NCI-H2081 treated with DMSO at 0.1 percent for 48 hours (cell line): Measurements from ENCODE around the gene CXCL5.
"Not testable (repeated sequence)": the region's sequence is repeated elsewhere in the genome, so short reads cannot be mapped to it uniquely, and the experiment has no call there.

Experiments
- DNase-seq: peaks from one replicate; lab custom pipeline; 2025; lab: John Stamatoyannopoulos, UW

The CXCL5 gene

DNA sequence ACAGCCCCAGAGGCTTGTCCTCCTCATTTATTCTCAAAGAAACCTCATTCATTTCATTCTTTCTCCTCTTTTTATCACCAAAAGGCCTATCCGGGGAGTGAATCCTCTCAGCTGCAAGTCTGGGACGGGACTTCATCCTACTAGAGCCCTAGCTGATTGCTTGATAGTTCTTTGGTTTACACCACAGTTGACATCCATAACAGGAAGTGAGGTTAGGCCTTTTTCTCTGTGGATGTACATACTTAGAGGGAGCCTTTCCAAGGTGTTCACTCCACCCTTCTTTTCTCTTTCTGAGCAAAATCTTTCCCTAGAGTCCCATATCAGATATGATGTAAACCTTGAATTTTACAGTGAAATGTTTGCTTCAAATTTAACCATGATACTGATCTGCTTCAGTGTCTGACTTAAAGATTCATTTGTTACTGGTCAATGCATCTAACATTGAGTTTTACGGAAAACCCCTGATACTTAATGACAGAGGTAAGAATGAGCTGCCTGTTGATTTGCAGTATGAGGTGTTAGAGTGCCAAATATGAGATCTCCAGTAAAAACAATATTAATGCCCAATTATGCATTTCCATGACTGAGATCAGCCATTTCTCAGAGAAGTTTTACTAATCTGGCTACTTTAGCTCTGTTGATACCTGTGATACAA, 16.8 kb upstream of the CXCL5 start:
- DNase-seq, result no peak

DNA sequence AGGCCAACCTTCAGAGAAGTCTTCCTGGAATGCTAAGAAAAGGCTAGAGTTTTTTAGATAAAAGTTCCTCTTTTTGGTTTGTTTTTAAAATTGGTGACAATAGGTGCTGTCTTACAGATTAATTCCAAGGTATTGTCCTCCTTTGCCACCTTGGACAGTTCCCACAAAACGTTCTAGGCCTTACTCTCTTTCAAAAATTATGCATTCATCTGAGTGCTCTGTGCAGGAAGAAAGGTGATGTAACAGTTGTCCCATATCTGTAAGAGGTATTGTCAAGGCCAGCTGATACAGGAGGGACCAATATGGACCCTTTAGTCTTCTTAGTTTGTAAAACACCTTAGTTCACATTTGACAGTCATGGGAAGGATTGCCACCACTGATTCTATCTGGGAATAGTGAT, 15.9 kb upstream of the CXCL5 start:
- no peak for DNase-seq

DNA sequence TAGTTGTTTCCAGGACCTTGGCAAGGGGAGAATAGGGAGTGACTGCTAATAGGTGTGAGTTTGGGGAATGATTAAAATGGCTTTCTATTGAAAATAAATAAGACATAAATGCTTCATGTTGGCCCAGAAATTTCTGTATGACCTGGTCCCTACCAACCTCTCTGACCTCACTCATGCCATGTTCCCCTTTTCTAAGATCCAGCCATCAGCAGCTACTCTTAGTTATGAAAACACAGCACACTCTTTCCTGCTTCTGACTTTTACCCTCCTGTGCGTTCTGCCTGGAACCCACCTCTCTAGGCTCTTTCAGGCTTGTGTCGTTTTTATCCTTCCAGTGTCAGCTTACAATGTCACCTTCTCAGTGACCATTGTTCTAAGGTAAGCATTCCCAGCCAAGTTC, 14.8 kb upstream of the CXCL5 start:
- no peak for DNase-seq

DNA sequence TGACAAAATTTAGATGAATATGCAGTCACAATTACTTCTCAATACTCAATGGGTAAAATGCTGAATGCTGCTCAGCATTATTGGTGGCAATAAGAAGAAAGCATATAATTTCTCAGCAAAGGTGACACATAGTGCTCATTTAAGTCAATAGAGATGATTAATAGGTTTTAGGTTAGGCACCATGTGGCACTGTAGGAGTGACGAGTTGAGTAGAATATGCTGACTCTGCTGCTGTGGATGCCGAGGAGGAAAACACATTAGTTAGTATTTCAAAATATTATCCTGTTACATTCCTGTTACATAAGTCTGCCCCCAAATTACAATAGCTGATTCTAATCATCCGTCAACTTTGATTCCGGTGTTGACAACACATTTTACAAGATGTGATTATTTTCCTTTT, 13.7 kb upstream of the CXCL5 start:
- DNase-seq, result no peak

DNA sequence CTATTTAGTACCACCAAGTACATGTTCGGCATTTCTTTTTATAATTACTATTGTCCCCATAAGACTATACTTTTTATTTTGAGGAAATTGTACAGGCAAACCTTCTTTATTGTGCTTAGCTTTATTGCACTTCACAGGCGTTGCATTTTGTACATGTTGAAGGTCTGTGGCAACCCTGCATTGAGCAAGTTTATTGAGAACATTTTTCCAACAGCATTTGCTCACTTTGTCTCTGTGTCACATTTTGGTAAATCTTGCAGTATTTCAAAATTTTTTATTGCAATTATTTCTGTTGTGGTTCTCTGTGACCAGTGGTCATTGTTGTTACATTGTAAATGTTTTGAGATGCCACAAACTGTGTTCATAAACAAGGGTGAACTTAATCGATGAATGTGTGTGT, 10.8 kb upstream of the CXCL5 start:
- DNase-seq, result no peak

DNA sequence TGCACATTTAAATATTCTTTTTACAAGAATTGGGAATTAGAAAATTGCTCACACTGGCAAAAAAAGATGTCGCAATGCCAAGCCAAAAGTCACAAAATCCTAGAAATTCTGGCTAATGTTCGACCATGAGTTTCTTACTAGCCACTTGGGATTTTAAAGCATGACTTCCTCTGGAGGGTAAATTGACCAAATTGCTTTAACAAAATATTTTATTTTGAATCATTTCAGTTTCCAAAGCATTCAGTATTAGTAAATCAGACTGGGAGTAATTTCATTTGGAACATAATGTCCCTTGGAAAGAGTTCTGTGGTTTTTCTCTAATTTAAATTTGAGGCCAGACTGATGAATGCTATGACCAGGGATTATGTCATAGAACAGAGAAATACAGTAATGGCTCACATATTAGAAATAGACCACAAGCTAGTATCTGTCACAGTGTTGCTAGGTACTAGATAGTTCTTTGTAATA, 7.6 kb upstream of the CXCL5 start:
- DNase-seq, result no peak

DNA sequence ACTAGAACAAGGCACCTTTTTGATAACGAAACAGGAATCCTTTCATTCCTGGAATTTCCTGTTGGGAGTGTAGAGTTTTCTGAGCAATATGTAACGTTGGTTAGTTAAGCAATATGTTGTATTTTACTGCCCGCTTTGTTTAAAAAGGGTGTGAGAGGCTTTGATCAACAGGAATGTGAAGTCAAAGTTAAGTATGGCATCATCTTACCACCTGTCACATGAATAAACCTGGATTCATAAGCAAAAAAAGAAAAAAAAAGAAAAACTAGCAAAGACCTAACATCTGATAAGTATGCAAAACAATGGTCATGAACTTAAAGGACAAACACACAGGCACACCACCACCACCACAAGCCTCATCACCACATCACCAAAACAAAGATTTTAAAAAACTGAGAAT, 7.1 kb upstream of the CXCL5 start:
- no peak for DNase-seq

DNA sequence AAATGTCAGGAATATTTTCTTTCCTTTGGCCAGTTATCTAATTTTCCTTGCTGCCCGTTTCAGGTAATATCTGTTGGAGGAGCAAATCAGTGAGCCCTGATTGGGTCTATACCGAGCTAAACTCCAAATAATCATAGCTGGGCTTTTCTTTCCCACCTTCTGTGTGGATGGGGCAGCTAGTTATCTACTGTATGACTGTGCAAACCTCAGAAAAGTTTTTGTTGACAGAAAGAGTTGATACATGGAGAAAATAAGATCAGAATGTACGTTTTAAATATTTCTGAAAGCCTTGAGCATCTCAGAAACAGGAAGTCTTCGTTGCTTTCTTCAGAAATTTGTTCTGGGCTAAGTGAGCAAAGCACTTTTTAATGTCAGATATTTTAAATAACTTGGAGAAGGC, 6.2 kb upstream of the CXCL5 start:
- no peak for DNase-seq

DNA sequence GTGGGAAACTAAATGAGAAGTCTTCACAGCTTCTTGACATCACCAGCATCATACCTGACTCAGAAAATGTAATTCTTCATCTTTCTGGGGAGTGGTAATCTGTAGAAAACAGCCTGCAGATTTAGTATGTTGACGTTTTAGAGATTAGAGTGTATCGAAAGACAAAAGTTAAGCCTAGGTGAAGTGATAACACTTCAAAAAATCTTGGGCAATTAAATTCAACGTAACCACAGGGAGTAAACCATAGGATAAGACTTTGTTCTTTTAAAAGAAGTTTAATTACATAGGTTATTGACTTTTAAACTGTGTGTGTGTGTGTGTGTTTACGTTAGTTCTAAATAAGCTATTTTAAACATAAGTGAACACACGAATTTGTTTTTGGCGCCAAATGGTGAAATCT, 1.8 kb upstream of the CXCL5 start:
- no peak for DNase-seq

DNA sequence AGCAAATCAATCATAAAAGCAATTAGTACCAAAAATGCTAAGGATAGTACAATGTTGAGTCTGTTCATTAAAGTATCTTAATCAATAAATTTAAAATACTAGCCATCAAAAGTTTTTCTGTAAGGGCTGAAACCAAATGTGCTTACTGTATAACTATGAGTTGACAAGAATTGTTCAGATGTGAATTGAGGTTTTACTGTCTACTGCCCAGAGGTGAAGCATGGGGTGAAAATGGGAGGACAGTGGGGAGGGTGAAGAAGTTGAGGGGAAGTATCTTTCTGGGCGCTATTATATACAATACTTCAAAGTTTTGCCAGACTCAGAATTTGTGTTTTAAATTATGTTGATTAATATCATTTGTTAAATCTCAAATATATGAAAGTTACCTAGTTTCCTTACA, 6.4 kb downstream of the CXCL5 start:
- DNase-seq, result no peak

DNA sequence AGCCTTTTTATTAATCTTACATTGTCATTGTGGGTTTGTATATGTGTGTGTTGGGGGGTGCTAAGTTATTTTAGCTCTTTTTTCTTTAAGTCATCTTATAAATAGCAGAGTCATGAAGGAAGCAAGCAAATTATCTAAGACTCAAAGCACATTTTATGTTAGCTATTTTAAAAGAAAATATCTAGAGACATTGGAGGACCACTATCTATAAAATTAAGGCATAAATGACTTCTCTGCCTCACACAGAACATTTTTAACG, 6.8 kb downstream of the CXCL5 start:
- DNase-seq, result no peak

DNA sequence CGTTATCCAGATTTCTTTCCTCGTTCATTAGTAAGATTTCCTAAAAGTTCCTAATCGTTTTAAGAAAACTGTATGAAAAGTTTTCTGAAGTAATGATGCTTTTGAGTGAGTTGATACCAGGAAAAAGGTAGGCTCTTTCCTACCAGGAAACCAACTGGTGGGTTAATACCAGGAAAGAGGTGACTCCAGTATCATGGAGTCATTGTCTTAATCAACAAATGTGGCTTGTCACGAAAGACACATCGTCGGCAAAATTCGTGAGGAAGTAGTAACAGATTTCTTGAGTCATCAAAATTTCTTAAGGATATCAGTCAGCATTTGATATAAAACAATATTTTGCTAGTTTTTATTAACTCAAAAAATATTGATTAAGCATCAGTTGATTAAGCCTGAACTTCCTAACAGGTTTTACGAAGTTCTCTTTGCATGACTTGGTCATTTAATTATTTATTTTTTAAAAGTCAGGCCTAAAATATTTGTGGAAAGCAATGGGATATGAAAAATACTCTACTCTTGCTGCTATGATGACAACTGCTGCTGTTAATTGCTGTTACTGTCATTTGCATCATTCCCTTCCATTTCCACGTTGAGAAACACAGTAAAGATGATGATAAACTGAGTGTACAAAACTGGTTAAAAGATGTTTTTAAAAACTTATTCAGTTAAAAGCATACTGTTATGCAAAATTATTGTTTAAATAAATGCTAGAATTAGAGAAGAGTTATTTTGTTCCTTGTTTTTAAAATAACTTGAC, 7.3 kb downstream of the CXCL5 start:
- no peak for DNase-seq

DNA sequence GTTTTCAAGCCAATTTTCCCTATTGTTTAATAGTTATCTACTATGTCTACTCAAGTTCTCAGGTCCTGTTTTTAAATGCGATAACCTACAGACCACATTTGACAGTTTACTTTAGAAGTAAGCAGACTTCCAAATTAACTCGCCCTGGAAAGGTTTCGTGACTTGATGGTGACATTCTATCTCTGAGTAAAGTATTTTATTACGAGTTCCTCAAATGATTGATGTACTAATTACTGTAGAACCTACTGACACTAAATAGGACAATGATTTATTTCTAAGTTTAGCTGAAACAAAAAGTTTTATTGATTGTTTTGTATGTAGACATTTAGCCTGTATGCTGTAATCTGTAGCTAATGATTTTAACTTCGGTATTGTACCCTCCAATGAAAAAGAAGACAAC, 8.5 kb downstream of the CXCL5 start:
- no peak for DNase-seq

DNA sequence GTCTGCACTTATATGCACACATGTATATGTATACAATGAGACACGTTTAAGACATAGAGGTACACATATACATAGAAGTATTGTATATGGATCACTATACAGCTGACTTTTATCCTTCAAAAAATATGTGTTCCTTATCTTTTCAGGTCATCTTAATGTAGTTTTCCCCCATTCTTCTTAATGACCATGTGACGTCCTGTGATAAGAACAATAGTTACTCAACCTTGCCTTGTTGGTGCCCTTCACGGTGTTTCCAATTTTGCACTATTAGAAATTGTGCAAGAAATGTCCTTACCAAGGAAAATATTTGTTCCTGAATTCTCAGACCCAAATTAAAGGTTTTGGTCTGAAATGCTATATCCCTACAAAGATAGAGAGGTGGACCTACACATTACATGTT, 9.4 kb downstream of the CXCL5 start:
- DNase-seq, result no peak

DNA sequence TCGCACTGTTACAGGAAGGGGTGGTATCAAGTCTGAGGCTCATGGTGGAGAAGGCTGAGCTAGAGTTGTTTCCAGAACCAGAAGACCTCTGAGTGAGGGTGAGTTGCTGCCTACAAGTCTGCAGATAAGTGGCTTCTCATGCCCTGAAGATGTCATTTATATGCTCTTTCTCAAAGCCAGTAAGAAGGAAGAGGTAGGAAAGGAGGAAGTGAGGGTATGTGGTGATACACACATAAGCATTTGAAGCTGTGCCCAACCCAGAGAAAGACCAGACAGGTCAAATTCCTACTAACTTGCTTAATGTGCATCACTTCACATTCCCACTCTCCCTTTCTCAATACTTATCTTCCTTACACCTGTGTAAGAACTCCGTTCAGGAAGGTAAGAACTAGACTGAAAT, 10.4 kb downstream of the CXCL5 start, which contains the start of gene PPBP:
Gene PPBP, minus strand, starts transcription at position 130 of the 400 bp plus-strand sequence. Its CDS starts 87 bp downstream, at position 43.
- no peak for DNase-seq

DNA sequence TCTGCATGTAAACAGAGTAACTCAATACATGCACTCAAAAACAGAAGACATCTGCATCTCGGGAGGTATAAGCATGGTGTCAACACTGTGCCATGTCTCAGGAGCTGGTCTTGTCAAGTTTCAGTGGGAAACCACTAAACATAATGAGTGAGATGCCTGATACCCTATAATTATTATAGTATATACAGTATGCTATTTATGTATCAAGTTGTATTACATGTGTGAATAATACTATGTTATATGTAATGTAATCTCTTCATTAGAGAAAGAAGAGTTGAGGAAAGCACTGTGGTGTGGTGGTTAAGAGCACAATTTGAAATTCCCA, 13.0 kb downstream of the CXCL5 start:
- DNase-seq, result no peak

DNA sequence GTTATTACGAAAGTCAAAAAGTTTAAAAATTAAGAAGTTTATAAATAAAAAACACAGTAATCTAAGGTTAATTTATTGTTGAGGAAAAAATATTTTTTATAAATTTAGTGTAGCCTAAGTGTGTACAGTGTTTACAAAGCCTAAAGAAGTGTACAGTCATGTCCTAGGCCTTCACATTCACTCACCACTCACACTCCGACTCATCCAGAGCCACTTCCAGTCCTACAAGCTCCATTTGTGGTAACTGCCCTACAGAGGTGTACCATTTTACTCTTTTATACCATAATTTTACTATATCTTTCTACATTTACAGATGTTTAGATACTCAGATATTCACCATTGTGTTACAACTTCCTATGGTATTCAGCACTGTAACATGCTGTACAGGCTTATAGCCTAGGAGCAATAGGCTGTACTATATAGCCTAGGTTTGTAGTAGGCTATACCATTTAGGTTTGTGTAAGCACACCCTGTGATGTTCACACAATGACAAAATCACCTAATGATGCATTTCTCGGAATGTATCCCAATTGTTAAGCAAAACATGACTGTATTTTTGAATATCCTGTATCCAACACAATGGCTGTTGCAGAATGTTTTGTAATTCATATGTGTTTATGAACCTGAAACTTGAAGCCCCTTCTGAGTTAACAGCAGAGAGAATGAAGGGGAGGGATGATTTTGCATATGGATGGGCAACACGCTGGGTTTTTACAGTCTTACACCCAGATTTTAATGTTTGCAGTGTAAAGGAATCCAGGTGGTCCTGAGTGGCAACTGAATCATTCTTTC, 13.5 kb downstream of the CXCL5 start:
- DNase-seq, result no peak

DNA sequence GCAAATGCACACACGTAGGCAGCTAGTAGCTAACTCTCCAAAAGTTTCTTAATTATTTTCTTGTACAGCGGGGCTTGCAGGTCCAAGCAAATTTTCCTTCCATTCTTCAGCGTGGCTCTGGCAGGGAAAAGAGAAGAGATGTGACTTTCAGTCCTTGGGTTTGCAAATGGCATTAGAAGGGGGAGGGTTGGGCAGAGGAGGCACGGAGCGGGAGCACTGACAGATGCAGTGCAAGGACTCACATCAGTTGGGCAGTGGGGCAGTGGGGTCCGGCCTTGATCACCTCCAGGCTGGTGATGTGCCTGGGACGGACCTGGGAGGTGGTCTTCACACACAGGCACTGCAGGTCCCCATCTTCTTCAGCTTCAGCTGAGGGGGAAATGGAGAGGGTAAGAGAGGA, 17.3 kb downstream of the CXCL5 start:
- DNase-seq, result not testable (repeated sequence)

DNA sequence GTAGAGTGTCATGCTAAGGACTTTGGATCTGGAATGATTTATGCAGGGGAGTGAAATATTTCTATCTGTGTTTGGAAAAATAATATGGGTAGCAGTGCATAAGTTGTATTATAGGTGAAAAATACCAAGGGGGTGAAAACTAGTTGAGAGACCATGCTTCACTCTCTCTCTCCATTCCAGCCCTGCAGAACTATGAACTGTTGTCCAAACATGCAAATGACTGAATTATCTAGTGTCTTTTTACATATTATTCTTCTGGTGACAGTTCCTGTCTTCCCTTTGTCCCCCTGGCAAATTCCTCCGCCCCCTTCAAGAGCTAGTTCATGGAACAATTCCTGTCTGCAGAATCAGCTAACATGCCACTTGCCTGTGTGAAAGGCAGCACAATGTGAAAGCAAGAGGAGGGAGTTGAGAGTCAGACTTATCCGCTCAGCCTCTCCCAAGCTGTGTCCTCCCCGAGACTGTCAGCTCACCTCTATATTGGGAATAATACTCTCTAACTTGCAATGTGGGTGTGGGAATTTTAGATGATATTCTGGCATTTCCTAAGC, 19.0 kb downstream of the CXCL5 start:
- DNase-seq, result no peak

DNA sequence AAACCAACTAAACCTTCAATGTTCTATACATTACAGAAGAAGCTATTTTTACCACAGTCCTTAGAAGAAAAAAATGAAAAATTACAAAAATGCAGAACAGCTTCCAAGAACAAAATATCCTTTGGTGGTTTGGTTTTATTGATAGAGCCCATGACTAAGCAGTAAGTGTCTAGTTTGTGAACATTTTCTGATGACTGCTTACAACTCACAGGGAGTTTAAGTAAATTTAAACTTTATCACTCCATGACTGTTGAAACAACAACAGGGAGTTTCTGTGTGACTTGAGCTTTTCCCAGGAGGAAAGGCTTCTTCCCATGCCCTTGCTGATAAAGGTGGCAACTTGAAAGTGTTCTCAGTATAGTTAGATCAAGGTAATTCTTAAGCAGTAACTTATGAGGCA, 19.6 kb downstream of the CXCL5 start:
- DNase-seq, result no peak

DNA sequence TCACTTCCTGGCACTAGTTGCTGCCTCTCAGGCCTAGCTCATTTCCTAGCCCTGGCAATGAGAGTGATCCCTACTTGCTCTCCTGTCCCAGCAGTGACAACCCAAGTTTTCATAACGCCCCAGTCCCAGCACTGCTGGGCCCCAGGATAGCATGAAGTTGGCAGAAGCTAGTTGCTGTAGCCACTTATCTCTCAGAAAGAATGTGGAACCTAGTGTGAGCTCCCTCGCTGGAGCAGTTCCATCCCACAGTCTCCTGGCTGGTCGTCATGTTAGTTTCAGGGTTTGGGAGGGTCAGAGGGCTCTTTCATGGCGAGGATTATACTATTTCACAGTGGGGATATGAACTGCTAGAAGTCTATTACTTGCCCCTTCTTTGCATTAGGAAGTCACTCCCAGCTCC, 21.8 kb downstream of the CXCL5 start:
- no peak for DNase-seq

DNA sequence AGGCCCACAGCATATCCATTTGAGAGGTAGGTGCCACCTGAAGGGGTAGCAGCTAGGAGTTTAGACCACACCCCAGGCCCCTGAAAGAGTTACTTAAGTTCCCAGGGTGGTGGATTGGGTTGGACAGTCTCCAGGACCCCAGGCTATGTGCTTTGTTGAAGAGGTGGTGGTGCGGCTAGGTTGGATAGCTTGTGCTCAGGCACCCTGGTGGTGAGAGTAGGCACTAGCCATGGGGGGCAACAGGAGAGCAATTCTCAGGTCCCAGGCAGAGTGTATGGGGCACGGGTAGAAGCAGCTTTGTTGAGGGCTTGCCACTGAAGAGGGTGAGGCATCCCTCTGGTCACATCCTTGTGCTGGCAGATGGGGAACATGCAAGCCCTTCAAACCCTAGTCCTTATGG, 22.3 kb downstream of the CXCL5 start:
- DNase-seq, result no peak

DNA sequence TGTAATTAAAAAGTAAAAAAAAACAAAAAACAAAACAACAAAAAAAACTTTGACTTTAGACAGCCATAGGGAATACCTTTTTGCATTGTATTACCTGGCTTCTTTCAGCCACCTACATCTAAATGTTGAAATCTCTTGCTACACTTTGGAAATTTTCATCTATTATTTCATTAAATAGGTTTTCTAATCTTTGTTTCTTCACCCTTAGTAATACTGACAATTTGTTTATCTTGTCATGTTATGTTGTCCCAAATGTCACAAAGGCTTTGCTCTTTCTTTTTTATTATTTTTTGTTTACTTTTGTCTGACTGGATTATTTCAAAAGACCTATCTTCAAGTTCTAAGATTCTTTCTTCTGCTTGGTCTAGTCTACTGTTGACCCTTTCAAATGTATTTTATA, 24.1 kb downstream of the CXCL5 start:
- DNase-seq, result no peak
